Nephron progenitor cell (in vitro differentiated cells): ENCODE measurements around the gene PPM1F.
A peak's percentile ranks its signal among the peaks of the same experiment; 100 is the strongest.
"Not testable (repeated sequence)": the region's sequence is repeated elsewhere in the genome, so short reads cannot be mapped to it uniquely, and the experiment has no call there.

Experiments used
- DNase-seq: peaks from one replicate; pipeline ENCODE4 v3.0.0; 2021
- H3K27ac Mint-ChIP-seq: 2 replicates; pipeline ENCODE4 v1.8.0; 2021; ENCODE audit warnings: mild to moderate bottlenecking, moderate library complexity, mixed read lengths
- H3K27me3 Mint-ChIP-seq: 2 replicates; pipeline ENCODE4 v1.8.0; 2021; ENCODE audit warnings: mild to moderate bottlenecking, low read depth, mixed read lengths; ENCODE audit not compliant: poor library complexity
- H3K36me3 Mint-ChIP-seq: 2 replicates; pipeline ENCODE4 v1.8.0; 2021; ENCODE audit warnings: low read depth, mixed read lengths
- H3K4me1 Mint-ChIP-seq: 2 replicates; pipeline ENCODE4 v1.8.0; 2021; ENCODE audit warnings: mixed read lengths
- H3K4me3 Mint-ChIP-seq: 2 replicates; pipeline ENCODE4 v1.8.0; 2021; ENCODE audit warnings: mild to moderate bottlenecking, moderate library complexity, mixed read lengths
- H3K9me3 Mint-ChIP-seq: 2 replicates; pipeline ENCODE4 v1.8.0; 2021; ENCODE audit warnings: mild to moderate bottlenecking, moderate library complexity, mixed read lengths
- TF ChIP-seq, protein P1 (sequence below): fragments of 200-600 bp; sonication (generic); IDR thresholded peaks from 2 replicates; pipeline ENCODE4 v1.5.0; 2021; ENCODE audit warnings: antibody characterized with exemption

PPM1F gene

DNA sequence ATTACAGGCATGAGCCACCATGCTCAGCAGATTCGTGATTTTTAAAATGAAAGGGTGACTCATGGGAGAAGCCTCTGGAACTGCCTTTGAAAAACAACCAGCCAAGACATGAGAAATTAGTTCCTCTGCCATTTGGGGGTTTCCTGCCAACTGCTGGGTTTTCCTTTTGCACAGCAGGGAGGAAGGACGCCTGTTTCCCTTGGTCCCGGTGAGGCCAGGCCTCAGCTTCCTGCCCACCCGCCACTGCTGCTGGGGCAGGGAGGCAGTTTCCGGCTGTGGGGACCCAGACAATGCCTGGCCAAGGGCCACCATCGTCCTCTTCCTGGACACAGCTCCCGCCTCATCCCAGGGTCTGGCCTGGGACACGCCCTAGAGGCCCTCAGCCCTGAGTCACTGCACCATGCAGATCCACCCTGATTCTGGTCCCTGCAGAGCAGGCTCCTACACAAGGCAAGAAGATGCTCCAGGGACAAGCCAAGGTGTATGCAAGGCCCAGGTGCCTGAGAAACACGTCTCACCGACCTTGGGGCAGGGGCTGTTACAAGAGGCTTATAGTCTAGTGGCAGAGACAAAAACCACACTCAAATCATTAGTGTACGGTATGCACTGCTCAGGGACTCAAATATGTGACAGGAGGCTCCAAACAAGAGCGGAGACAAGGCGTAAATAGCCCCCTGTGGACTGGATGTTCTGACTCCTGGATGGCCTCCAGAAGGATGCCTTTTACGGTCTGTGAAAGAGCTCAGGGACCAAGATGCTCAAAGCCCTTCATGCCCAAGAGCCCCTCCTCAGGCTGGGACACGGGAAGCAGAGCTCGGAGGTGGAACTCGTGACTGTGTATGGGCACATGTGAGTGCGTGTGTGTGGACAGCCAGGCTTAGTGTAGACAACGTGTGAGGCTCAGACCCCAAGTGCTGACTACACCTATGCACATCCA lies 10.0 kb downstream of the PPM1F start:
- peaks cover 37% of the 10 kb centered on the region for H3K4me1 Mint-ChIP-seq
- DNase-seq, result no peak
- H3K27ac Mint-ChIP-seq, result no peak overlapping the region
- peaks cover 18% of the 10 kb centered on the region for H3K36me3 Mint-ChIP-seq
- H3K27me3 Mint-ChIP-seq, result no peaks in the 10 kb centered on the region
- TF ChIP-seq, protein P1, sequence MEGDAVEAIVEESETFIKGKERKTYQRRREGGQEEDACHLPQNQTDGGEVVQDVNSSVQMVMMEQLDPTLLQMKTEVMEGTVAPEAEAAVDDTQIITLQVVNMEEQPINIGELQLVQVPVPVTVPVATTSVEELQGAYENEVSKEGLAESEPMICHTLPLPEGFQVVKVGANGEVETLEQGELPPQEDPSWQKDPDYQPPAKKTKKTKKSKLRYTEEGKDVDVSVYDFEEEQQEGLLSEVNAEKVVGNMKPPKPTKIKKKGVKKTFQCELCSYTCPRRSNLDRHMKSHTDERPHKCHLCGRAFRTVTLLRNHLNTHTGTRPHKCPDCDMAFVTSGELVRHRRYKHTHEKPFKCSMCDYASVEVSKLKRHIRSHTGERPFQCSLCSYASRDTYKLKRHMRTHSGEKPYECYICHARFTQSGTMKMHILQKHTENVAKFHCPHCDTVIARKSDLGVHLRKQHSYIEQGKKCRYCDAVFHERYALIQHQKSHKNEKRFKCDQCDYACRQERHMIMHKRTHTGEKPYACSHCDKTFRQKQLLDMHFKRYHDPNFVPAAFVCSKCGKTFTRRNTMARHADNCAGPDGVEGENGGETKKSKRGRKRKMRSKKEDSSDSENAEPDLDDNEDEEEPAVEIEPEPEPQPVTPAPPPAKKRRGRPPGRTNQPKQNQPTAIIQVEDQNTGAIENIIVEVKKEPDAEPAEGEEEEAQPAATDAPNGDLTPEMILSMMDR, result no peak
- H3K9me3 Mint-ChIP-seq, result no peaks in the 10 kb centered on the region
- H3K4me3 Mint-ChIP-seq, result no peak overlapping the region

DNA sequence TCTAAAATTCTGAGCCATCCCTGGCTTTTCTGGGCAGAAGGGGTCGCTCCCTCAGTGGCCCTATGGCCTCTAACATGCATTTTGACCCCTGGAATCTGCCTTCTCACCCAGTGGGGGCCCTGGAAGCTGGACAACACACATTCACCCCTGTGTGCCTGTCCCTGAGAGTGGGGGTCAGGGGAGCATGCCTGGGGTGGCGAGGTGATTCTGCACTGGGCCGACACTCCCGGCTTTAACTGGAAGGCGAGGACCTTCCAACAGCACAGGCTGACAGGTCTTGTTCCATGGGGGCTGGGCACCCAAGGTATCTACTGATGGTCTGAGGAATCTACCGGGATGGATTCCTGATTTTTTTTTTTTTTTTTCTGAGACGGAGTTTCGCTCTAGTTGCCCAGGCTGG lies 10.7 kb downstream of the PPM1F start:
- H3K4me3 Mint-ChIP-seq, result no peak overlapping the region
- H3K4me1 Mint-ChIP-seq, result peaks cover 36% of the 10 kb centered on the region
- TF ChIP-seq, protein P1, result no peak
- H3K36me3 Mint-ChIP-seq, result peaks cover 18% of the 10 kb centered on the region
- H3K9me3 Mint-ChIP-seq, result no peaks in the 10 kb centered on the region
- H3K27me3 Mint-ChIP-seq, result no peaks in the 10 kb centered on the region
- DNase-seq, result no peak
- no peak overlapping the region for H3K27ac Mint-ChIP-seq

DNA sequence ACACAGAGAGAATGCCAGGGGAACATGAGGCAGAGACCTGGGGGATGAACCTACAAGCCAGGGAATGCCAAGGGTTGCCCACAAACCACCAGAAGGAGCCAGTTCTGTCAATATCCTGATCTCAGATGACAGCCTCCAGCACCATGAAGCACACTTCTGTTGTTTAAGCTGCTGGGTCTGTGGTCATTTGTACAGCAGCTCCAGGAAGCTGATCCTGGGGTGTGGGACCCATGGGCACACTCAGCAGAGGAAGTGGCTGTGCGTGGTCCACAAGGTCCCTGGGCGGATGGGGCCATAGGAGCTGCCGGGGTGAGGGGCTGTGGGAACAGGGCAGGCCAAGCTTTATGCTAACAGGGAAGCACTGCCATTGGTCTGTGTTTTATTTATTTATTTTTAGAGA lies 12.1 kb downstream of the PPM1F start:
- no peak overlapping the region for H3K27ac Mint-ChIP-seq
- peaks cover 29% of the 10 kb centered on the region for H3K36me3 Mint-ChIP-seq
- H3K9me3 Mint-ChIP-seq, result no peaks in the 10 kb centered on the region
- no peak overlapping the region for H3K4me3 Mint-ChIP-seq
- no peaks in the 10 kb centered on the region for H3K27me3 Mint-ChIP-seq
- peaks cover 43% of the 10 kb centered on the region for H3K4me1 Mint-ChIP-seq
- TF ChIP-seq, protein P1, result no peak
- DNase-seq, result no peak

DNA sequence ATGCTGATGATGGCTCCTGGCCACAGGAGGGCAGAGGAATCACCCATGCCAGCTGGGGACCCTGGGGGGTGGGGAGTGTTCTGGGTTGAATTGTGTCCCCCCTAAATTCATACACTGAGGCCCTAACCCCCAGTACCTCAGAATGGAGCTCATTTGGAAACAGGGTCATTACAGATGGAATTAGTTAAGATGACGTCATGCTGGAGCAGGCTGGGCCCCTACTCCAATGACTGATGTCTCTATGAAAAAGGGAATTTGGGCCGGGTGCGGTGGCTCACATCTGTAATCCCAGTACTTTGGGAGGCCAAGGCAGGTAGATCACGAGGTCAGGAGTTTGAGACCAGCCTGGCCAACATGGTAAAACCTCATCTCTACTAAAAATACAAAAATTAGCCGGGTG lies 12.7 kb downstream of the PPM1F start:
- not testable (repeated sequence) for H3K9me3 Mint-ChIP-seq, DNase-seq, H3K4me3 Mint-ChIP-seq, H3K27ac Mint-ChIP-seq, H3K27me3 Mint-ChIP-seq
- Mint-ChIP-seq H3K4me1 (peaks cover 43% of the 10 kb centered on the region), H3K36me3 (peaks cover 28% of the 10 kb centered on the region)

DNA sequence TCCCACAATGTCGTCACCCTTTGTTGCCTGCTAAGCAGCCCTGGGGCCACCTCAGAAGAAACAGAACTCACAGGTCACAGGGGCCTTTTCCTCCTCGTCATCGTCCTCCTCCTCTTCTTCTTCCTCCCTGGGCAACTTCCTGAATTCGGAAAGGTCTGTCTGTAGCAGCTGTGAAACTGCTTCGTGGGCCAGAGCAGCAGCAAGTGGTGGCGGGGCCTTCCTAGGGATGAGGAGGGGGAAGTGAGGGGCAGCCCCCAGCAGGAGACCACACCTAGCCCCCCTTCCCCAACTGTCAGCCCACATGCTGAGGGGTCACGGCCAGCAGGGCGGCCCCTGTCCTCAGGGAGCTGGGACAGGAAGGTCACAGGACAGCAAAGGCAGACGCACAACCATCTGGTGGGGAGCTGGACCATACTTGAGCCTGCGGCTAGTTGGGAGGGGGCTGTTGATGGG lies 13.2 kb downstream of the PPM1F start:
- DNase-seq, result no peak
- Mint-ChIP-seq H3K27ac (peak overlapping the region; percentile 61), H3K27me3 (no peaks in the 10 kb centered on the region), H3K4me3 (peak overlapping the region; percentile 57), H3K9me3 (no peaks in the 10 kb centered on the region), H3K36me3 (peaks cover 26% of the 10 kb centered on the region), H3K4me1 (peaks cover 43% of the 10 kb centered on the region)
- TF ChIP-seq, protein P1, result no peak

DNA sequence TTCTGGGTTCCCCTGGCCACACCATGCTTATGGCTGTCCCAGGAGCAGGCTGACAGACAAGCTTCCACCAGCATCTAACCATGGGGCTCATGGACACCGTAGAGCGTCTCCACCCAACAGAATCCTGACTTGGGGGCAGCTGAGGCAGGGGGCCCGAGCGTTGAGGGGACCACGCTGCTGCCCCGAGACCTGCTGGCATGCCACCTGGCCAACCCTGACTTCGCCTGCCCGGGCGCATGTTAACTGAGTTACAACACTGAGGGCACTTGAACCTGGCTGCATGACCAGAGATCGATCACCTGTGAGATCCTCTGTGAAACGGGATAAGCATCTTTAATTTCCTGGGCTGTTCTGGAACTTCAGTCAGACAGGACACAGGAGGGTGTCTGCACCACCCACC lies 13.7 kb downstream of the PPM1F start:
- peaks cover 26% of the 10 kb centered on the region for H3K36me3 Mint-ChIP-seq
- no peaks in the 10 kb centered on the region for H3K27me3 Mint-ChIP-seq
- TF ChIP-seq, protein P1, result no peak
- no peak for DNase-seq
- peak overlapping the region; percentile 61 for H3K27ac Mint-ChIP-seq
- H3K4me3 Mint-ChIP-seq, result peak overlapping the region; percentile 88
- H3K4me1 Mint-ChIP-seq, result peaks cover 43% of the 10 kb centered on the region
- no peaks in the 10 kb centered on the region for H3K9me3 Mint-ChIP-seq
